ENCODE measurements around the gene TLL2.
"Not testable (repeated sequence)": the region's sequence is repeated elsewhere in the genome, so short reads cannot be mapped to it uniquely, and the experiment has no call there.

Gene TLL2

GRCh38 chr10:96513698-96514561, at the start of gene TLL2:
TLL2 (minus strand) TSS chr10:96513926; CDS start chr10:96513685, 241 bp downstream.
- peak; percentile 93 for DNase-seq (ENCODE audit: low spot score)

GRCh38 chr10:96560966-96561887, 47.5 kb upstream of the TLL2 start:
- DNase-seq (ENCODE audit: low spot score) = peak; percentile 11

GRCh38 chr10:96560489-96560888, 46.8 kb upstream of the TLL2 start:
- DNase-seq (ENCODE audit: low spot score) = no peak

- peak; percentile 57 for DNase-seq (ENCODE audit: low spot score)
Measured at GRCh38 chr10:96556003-96556402, 42.3 kb upstream of the TLL2 start.

- DNase-seq (ENCODE audit: low spot score) = no peak
Measured at GRCh38 chr10:96555330-96555729, 41.6 kb upstream of the TLL2 start.

- peak; percentile 4 for DNase-seq (ENCODE audit: low spot score)
Measured at GRCh38 chr10:96548589-96548988, 34.9 kb upstream of the TLL2 start.

- DNase-seq (ENCODE audit: low spot score) = not testable (repeated sequence)
Measured at GRCh38 chr10:96545558-96545957, 31.8 kb upstream of the TLL2 start.

GRCh38 chr10:96541921-96542320, 28.2 kb upstream of the TLL2 start:
- DNase-seq (ENCODE audit: low spot score) = no peak

GRCh38 chr10:96540240-96540639, 26.5 kb upstream of the TLL2 start:
- no peak for DNase-seq (ENCODE audit: low spot score)

GRCh38 chr10:96538683-96539082, 25.0 kb upstream of the TLL2 start:
- no peak for DNase-seq (ENCODE audit: low spot score)

- DNase-seq (ENCODE audit: low spot score) = no peak
Measured at GRCh38 chr10:96536129-96536528, 22.4 kb upstream of the TLL2 start.

- no peak for DNase-seq (ENCODE audit: low spot score)
Measured at GRCh38 chr10:96532523-96532922, 18.8 kb upstream of the TLL2 start.

- no peak for DNase-seq (ENCODE audit: low spot score)
Measured at GRCh38 chr10:96529634-96530279, 16.0 kb upstream of the TLL2 start.

GRCh38 chr10:96524741-96525140, 11.0 kb upstream of the TLL2 start:
- no peak for DNase-seq (ENCODE audit: low spot score)

- DNase-seq (ENCODE audit: low spot score) = no peak
Measured at GRCh38 chr10:96517284-96517683, 3.6 kb upstream of the TLL2 start.

- DNase-seq (ENCODE audit: low spot score) = no peak
Measured at GRCh38 chr10:96516337-96516736, 2.6 kb upstream of the TLL2 start.

GRCh38 chr10:96513305-96513697, 425 bp downstream of the TLL2 start:
- no peak for DNase-seq (ENCODE audit: low spot score)

- DNase-seq (ENCODE audit: low spot score) = peak; percentile 19
Measured at GRCh38 chr10:96512524-96513304, 1.0 kb downstream of the TLL2 start.

- DNase-seq (ENCODE audit: low spot score) = peak; percentile 35
Measured at GRCh38 chr10:96511044-96511945, 2.4 kb downstream of the TLL2 start.

GRCh38 chr10:96509017-96509641, 4.6 kb downstream of the TLL2 start:
- DNase-seq (ENCODE audit: low spot score) = no peak
